GM21717 (cell line): Measurements from ENCODE around the gene KCNMB4.

Experiments
- ATAC-seq: cut with Tn5 transposase; IDR thresholded peaks from one replicate; pipeline ENCODE4 v1.9.1; 2021; ENCODE audit warnings: mild to moderate bottlenecking, moderate library complexity; ENCODE audit not compliant: unreplicated experiment

The KCNMB4 gene

GRCh38 chr12:70427611-70428010 is 61.5 kb downstream of the KCNMB4 start:
- no peak for ATAC-seq

- no peak for ATAC-seq
These were observed 64.3 kb downstream of the KCNMB4 start for GRCh38 chr12:70430400-70430799.

- no peak for ATAC-seq
These were observed 70.7 kb downstream of the KCNMB4 start for GRCh38 chr12:70436836-70437235.

GRCh38 chr12:70443062-70443673 is 77.1 kb downstream of the KCNMB4 start:
- ATAC-seq = no peak

GRCh38 chr12:70444903-70445302 is 78.8 kb downstream of the KCNMB4 start:
- ATAC-seq = no peak

- ATAC-seq = no peak
These were observed 82.3 kb downstream of the KCNMB4 start for GRCh38 chr12:70448371-70448770.

GRCh38 chr12:70449074-70449752 is 83.1 kb downstream of the KCNMB4 start:
- ATAC-seq = no peak

GRCh38 chr12:70449753-70450341 is 83.8 kb downstream of the KCNMB4 start:
- no peak for ATAC-seq

GRCh38 chr12:70451528-70451927 is 85.4 kb downstream of the KCNMB4 start:
- no peak for ATAC-seq

- ATAC-seq = no peak
These were observed 90.9 kb downstream of the KCNMB4 start for GRCh38 chr12:70456953-70457352.

- ATAC-seq = no peak
These were observed 93.7 kb downstream of the KCNMB4 start for GRCh38 chr12:70459786-70460185.

GRCh38 chr12:70463997-70464396 is 97.9 kb downstream of the KCNMB4 start:
- no peak for ATAC-seq

- ATAC-seq = no peak
These were observed 100.7 kb downstream of the KCNMB4 start for GRCh38 chr12:70466753-70467152.

GRCh38 chr12:70467476-70467875 is 101.4 kb downstream of the KCNMB4 start:
- ATAC-seq = no peak

- no peak for ATAC-seq
These were observed 102.0 kb downstream of the KCNMB4 start for GRCh38 chr12:70467918-70468733.

GRCh38 chr12:70468741-70469140 is 102.7 kb downstream of the KCNMB4 start:
- no peak for ATAC-seq

GRCh38 chr12:70469221-70469820 is 103.2 kb downstream of the KCNMB4 start:
- no peak for ATAC-seq

- ATAC-seq = no peak
These were observed 116.7 kb downstream of the KCNMB4 start for GRCh38 chr12:70482764-70483163.
